GM19239 (cell line): ENCODE data around the gene CTRB2.
A peak's percentile ranks its signal among the peaks of the same experiment; 100 is the strongest.
"Not testable (repeated sequence)": the region's sequence is repeated elsewhere in the genome, so short reads cannot be mapped to it uniquely, and the experiment has no call there.

Experiments
- DNase-seq: peaks from one replicate; pipeline ENCODE4 v3.0.0; 2011; ENCODE audit warnings: low spot score; ENCODE audit not compliant: insufficient read length
- FAIRE-seq: peaks from 2 replicates; lab custom pipeline; 2011; peaks lifted over from hg19 to GRCh38; lab: Jason Lieb, UNC

CTRB2 gene

GRCh38 chr16:75228143-75228976 lies 21.4 kb upstream of the CTRB2 start:
- no peak for FAIRE-seq
- DNase-seq = no peak

- FAIRE-seq = no peak
These were observed 20.6 kb upstream of the CTRB2 start for GRCh38 chr16:75227361-75228142.

GRCh38 chr16:75226550-75227360 lies 19.8 kb upstream of the CTRB2 start:
- no peak for FAIRE-seq
- DNase-seq = no peak

More at GRCh38 chr16:75227361-75228142, 20.6 kb upstream of the CTRB2 start:
- DNase-seq = no peak

- no peak for FAIRE-seq
These were observed 18.9 kb upstream of the CTRB2 start for GRCh38 chr16:75225678-75226515.

GRCh38 chr16:75225092-75225491 lies 18.1 kb upstream of the CTRB2 start:
- DNase-seq (no peak), FAIRE-seq (no peak)

More at GRCh38 chr16:75225678-75226515, 18.9 kb upstream of the CTRB2 start:
- no peak for DNase-seq

- no peak for FAIRE-seq
- no peak for DNase-seq
These were observed 17.5 kb upstream of the CTRB2 start for GRCh38 chr16:75224306-75225082.

GRCh38 chr16:75223129-75223528 lies 16.2 kb upstream of the CTRB2 start:
- FAIRE-seq, DNase-seq: not testable (repeated sequence)

- no peak for DNase-seq
- no peak for FAIRE-seq
These were observed 15.4 kb upstream of the CTRB2 start for GRCh38 chr16:75222271-75222783.

GRCh38 chr16:75219838-75220237 lies 12.9 kb upstream of the CTRB2 start:
- FAIRE-seq (peak; percentile 82), DNase-seq (no peak)

GRCh38 chr16:75219088-75219487 lies 12.1 kb upstream of the CTRB2 start:
- FAIRE-seq = no peak
- no peak for DNase-seq

- FAIRE-seq = peak; percentile 49
- DNase-seq = peak; percentile 61
These were observed 11.5 kb upstream of the CTRB2 start, which contains the start of gene CTRB1 for GRCh38 chr16:75218256-75219076. Gene CTRB1, plus strand, starts transcription at chr16:75218988. Its CDS starts 20 bp downstream, at chr16:75219008.

- no peak for DNase-seq
- no peak for FAIRE-seq
These were observed 10.5 kb upstream of the CTRB2 start for GRCh38 chr16:75217389-75217851.

GRCh38 chr16:75216576-75216975 lies 9.6 kb upstream of the CTRB2 start:
- DNase-seq (no peak), FAIRE-seq (no peak)

GRCh38 chr16:75216127-75216526 lies 9.2 kb upstream of the CTRB2 start:
- FAIRE-seq (no peak), DNase-seq (no peak)

- not testable (repeated sequence) for DNase-seq, FAIRE-seq
These were observed 4.3 kb upstream of the CTRB2 start for GRCh38 chr16:75211286-75211685.

- FAIRE-seq (no peak), DNase-seq (no peak)
These were observed 3.0 kb upstream of the CTRB2 start for GRCh38 chr16:75209944-75210343.

GRCh38 chr16:75209514-75209913 lies 2.6 kb upstream of the CTRB2 start:
- FAIRE-seq, DNase-seq: not testable (repeated sequence)
